Heart left ventricle (tissue), 16 donors: Measurements from ENCODE around the gene APOBEC3H. TPM values are rescaled to one million over a fixed set of nuclear protein-coding genes. Genes with fewer than 3 reads are reported as not detected.
"Not testable (repeated sequence)": the region's sequence is repeated elsewhere in the genome, so short reads cannot be mapped to it uniquely, and the experiment has no call there.

ENCODE experiments used
- ATAC-seq, 4 donors: fragments of 200-7000 bp; cut with Tn5 transposase; one replicate each; pipeline ENCODE4 v1.9.1; 2020 to 2022; ENCODE audit warnings: moderate library complexity in 4 of 4, mild to moderate bottlenecking in 3 of 4, moderate number of reproducible peaks in 1 of 4
- DNase-seq, 5 donors: peaks; one replicate each; pipeline ENCODE4 v3.0.0-alpha.2; 2020
- H3K27ac ChIP-seq, 12 donors: fragments of 200-600 bp; sonication (generic) in 4 of 12; one replicate each; pipeline versions ENCODE4 v1.5.0 to v1.8.0; 2016 to 2022; ENCODE audit warnings: mild to moderate bottlenecking in 2 of 12
- H3K27me3 ChIP-seq, 9 donors: fragments of 200-600 bp; sonication (generic) in 2 of 9; one replicate each; pipeline versions ENCODE4 v1.5.1 to v1.8.0; 2016 to 2022; ENCODE audit warnings: mild to moderate bottlenecking in 3 of 9
- H3K36me3 ChIP-seq, 9 donors: fragments of 200-600 bp; sonication (generic) in 2 of 9; one replicate each; pipeline versions ENCODE4 v1.5.0 to v1.8.0; 2018 to 2022; ENCODE audit warnings: mild to moderate bottlenecking in 2 of 9
- H3K4me1 ChIP-seq, 12 donors: fragments of 200-600 bp; sonication (generic) in 4 of 12; one replicate each; pipeline versions ENCODE4 v1.5.0 to v1.8.0; 2016 to 2022; ENCODE audit warnings: mild to moderate bottlenecking in 3 of 12
- H3K4me3 ChIP-seq, 12 donors: fragments of 200-600 bp; sonication (generic) in 4 of 12; one replicate each; pipeline versions ENCODE4 v1.5.0 to v1.8.0; 2017 to 2022; ENCODE audit warnings: mild to moderate bottlenecking in 9 of 12, moderate library complexity in 4 of 12
- H3K9me3 ChIP-seq, 12 donors: fragments of 200-600 bp; sonication (generic) in 4 of 12; one replicate each; pipeline versions ENCODE4 v1.5.0 to v1.8.0; 2016 to 2022; ENCODE audit warnings: mild to moderate bottlenecking in 1 of 12
- POLR2A ChIP-seq, 2 donors: fragments of 450-650 bp; IDR thresholded peaks; one replicate each; pipeline ENCODE4 v1.6.1; 2017; ENCODE audit warnings: antibody characterized with exemption in 2 of 2, mild to moderate bottlenecking in 2 of 2, moderate library complexity in 2 of 2
- WGBS, 4 donors: extraction: QIAGEN DNeasy Blood & Tissue Kit in 2 of 4; methylation state at CpG; one replicate each; pipeline versions ENCODE4 v1.1.5 to v1.1.7; 2013 to 2018; 5-methylcytosine and 5-hydroxymethylcytosine counted together
- intact Hi-C, 10 donors: fragments of 100-400 bp; cut with DNase I; formaldehyde crosslinking; loops; one replicate each; pipeline versions ENCODE4 v1.11.1 to v1.14.2; 2022
- long read RNA-seq, 3 donors: library from polyadenylated mRNA; unstranded; transcript quantifications; one replicate each; pipeline ENCODE4 v2.0.0, GENCODE V29; 2020 to 2021
- polyA plus RNA-seq, 2 donors: library from polyadenylated mRNA; stranded (reverse); fragments of 200-250 nt; gene quantifications; one replicate each; pipeline ENCODE4 v1.2.3, GENCODE V29; 2013
- total RNA-seq, 9 donors: library from RNA; depleted of rRNA in 2 of 9; stranded (reverse); fragments of >200 nt in 2 of 9; fragmentation: NEBNext Ultra II Directional in 3 of 9; extraction: Animal tissue kit (Norgen Biotek cat#: 25700) in 3 of 9; gene quantifications; one replicate each; pipeline versions ENCODE4 v1.1.0 to v1.2.4, GENCODE V29; 2016 to 2023
- TF ChIP-seq, protein P1 (sequence below), 12 donors: fragments of 200-600 bp; sonication (generic) in 4 of 12; IDR thresholded peaks; one replicate each; pipeline versions ENCODE4 v1.5.0 to v1.8.0; 2018 to 2022; ENCODE audit warnings: antibody characterized with exemption in 12 of 12, mild to moderate bottlenecking in 5 of 12
- donor health status: ischemic (EF 13 %, LVEDD 7.1; RV severe dilation, severe dysfunction).
- donor health status: healthy with polysubstance abuse.
- donor health status: DM: no; HTN: yes; CAD: no.
- donor health status: DM: no; HTN: no; CAD: no.
- donor health status: ischemic (EF 25% LVEDD 6.9; RV normal size, moderate dysfunction).
- donor health status: ischemic (EF 25% LVEDD 5.7; RV mildly dilated, moderate dysfunction).
- donor health status: healthy.
- donor health status: DM: yes; HTN: yes; CAD: no.
- donor health status: ischemic (EF 35%, LVEDD 5.7; RV mildly dilated, moderate dysfunction).
- donor health status: nonischemic (EF 11% LVEDD 7.7; RV severe dilation, severe dysfunction).
- donor health status: DM: yes; HTN: yes; CAD: no.
- donor health status: PGD.
- donor health status: ischemic (EF 29% LVEDD 5.4; RV normal size, mild dysfunction).
- donor health status: nonischemic (EF 23%, LVEDD 6.1; RV moderate dilation, normal function).

The APOBEC3H gene
- total RNA-seq = 1 to 10 TPM in 1 of 9 donors, under 1 TPM in 3, not detected in 5; 0.21 to 1.7 (median 0.61) TPM
- under 1 TPM in 1 of 2 donors, not detected in 1; 0.46 TPM for polyA plus RNA-seq
- long read RNA-seq, donor 1 = 0 reads
- long read RNA-seq, donor 2 = 0 reads
- long read RNA-seq, donor 3 = 0 reads

GRCh38 chr22:39097098-39098020 lies at the start of gene APOBEC3H:
TSS of gene APOBEC3H (plus strand) at chr22:39097244. CDS start at chr22:39100279, 3,035 bp downstream.
- peak in 3 of 4 donors; percentile 59 to 73 (median 61) for ATAC-seq
- peaks cover 0 to 6% (median 0%) of the 10 kb centered on the region in 9 donors for H3K27me3 ChIP-seq
- WGBS, 4 donors = 67 to 84% (median 81%) methylated on average over 9 of the region's 9 CpGs
- peak within 1 kb of the TSS in 8 of 12 donors; percentile 13 to 80 (median 36) for H3K27ac ChIP-seq
- intact Hi-C loops = no loop called here
- peak within 1 kb of the TSS in 1 of 12 donors; percentile 40 for H3K4me3 ChIP-seq
- DNase-seq = peak in 2 of 5 donors; percentile 32 to 41
- no peaks in the 10 kb centered on the region for H3K9me3 ChIP-seq
- H3K4me1 ChIP-seq = peaks cover 0 to 51% (median 2%) of the 10 kb centered on the region in 12 donors
- no peaks in the 10 kb centered on the region for H3K36me3 ChIP-seq
- no peak for TF ChIP-seq POLR2A (IDR thresholded peaks at IDR 0.05)
- TF ChIP-seq, protein P1, sequence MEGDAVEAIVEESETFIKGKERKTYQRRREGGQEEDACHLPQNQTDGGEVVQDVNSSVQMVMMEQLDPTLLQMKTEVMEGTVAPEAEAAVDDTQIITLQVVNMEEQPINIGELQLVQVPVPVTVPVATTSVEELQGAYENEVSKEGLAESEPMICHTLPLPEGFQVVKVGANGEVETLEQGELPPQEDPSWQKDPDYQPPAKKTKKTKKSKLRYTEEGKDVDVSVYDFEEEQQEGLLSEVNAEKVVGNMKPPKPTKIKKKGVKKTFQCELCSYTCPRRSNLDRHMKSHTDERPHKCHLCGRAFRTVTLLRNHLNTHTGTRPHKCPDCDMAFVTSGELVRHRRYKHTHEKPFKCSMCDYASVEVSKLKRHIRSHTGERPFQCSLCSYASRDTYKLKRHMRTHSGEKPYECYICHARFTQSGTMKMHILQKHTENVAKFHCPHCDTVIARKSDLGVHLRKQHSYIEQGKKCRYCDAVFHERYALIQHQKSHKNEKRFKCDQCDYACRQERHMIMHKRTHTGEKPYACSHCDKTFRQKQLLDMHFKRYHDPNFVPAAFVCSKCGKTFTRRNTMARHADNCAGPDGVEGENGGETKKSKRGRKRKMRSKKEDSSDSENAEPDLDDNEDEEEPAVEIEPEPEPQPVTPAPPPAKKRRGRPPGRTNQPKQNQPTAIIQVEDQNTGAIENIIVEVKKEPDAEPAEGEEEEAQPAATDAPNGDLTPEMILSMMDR (IDR thresholded peaks at IDR 0.05) = no peak

DNA sequence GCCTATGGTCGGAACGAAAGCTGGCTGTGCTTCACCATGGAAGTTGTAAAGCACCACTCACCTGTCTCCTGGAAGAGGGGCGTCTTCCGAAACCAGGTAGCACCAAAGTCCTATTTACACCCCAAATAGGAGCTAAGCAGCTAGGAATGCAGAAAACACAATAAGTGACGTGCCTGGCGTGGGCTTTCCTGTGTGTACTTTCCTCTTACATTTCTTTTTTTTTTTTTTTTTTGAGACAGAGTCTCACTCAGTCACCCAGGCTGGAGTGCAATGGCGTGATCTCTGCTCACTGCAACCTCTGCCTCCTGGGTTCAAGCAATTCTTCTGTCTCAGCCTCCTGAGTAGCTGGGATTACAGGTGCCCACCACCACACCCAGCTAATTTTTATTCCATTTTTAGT lies 47.6 kb upstream of the APOBEC3H start:
- H3K27me3 ChIP-seq, DNase-seq, H3K27ac ChIP-seq, intact Hi-C loops, H3K9me3 ChIP-seq, H3K4me1 ChIP-seq, ATAC-seq, H3K4me3 ChIP-seq: not testable (repeated sequence)
- H3K36me3 ChIP-seq = peaks cover 0 to 11% (median 0%) of the 10 kb centered on the region in 9 donors
- 88 to 94% (median 91%) methylated on average over 7 of the region's 7 CpGs for WGBS, 4 donors

GRCh38 chr22:39051844-39052495 lies 45.1 kb upstream of the APOBEC3H start:
- H3K4me1 ChIP-seq, H3K27ac ChIP-seq, H3K27me3 ChIP-seq, DNase-seq, intact Hi-C loops, H3K4me3 ChIP-seq, H3K36me3 ChIP-seq, ATAC-seq, H3K9me3 ChIP-seq: not testable (repeated sequence)
- 79 to 83% (median 83%) methylated on average over 9 to 17 of the region's 18 CpGs for WGBS, 4 donors

GRCh38 chr22:39055658-39056057 lies 41.4 kb upstream of the APOBEC3H start:
- H3K4me1 ChIP-seq = no peaks in the 10 kb centered on the region
- H3K4me3 ChIP-seq = no peak overlapping the region
- H3K27ac ChIP-seq = no peak overlapping the region
- ATAC-seq (no peak), DNase-seq (no peak)
- no peaks in the 10 kb centered on the region for H3K9me3 ChIP-seq
- intact Hi-C loops = no loop called here
- TF ChIP-seq, protein P1 (IDR thresholded peaks at IDR 0.05) = no peak
- TF ChIP-seq POLR2A (IDR thresholded peaks at IDR 0.05) = no peak
- H3K27me3 ChIP-seq = no peaks in the 10 kb centered on the region
- no peaks in the 10 kb centered on the region for H3K36me3 ChIP-seq
- WGBS, 4 donors = 94 to 97% (median 95%) methylated on average over 11 of the region's 11 CpGs

DNA sequence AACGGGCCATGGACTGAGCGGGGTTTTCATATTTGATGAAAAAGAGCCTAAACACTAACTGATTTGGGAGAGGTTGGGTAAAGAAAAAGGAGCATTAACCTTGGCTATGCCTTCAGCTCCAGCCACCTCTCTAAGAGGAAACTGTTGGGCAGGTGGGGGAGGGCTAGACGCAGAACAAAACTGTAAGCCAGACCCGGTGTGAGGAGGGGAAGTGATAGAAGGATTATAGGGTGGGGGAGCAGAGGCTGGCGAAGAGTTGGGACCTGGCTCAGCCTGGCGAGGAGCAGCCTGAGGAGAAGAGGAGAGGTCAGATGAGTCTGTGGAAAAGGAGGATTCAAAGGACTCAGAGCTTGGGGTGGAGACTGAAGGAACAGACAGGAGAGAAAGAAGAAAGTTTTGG lies 35.8 kb upstream of the APOBEC3H start:
- H3K4me3 ChIP-seq, ATAC-seq, intact Hi-C loops, H3K27me3 ChIP-seq, DNase-seq, H3K4me1 ChIP-seq, H3K9me3 ChIP-seq, H3K36me3 ChIP-seq, H3K27ac ChIP-seq: not testable (repeated sequence)
- WGBS, 4 donors = 58 to 67% (median 63%) methylated on average over 6 of the region's 6 CpGs

- H3K27me3 ChIP-seq, H3K27ac ChIP-seq, intact Hi-C loops, H3K9me3 ChIP-seq, ATAC-seq, H3K4me3 ChIP-seq, H3K4me1 ChIP-seq, DNase-seq, H3K36me3 ChIP-seq: not testable (repeated sequence)
- WGBS, 4 donors = 80 to 88% (median 85%) methylated on average over 10 of the region's 10 CpGs
Observed at GRCh38 chr22:39061951-39062350, 35.1 kb upstream of the APOBEC3H start.

- H3K4me3 ChIP-seq, H3K4me1 ChIP-seq, ATAC-seq, H3K27me3 ChIP-seq, H3K36me3 ChIP-seq, DNase-seq, H3K27ac ChIP-seq, intact Hi-C loops, H3K9me3 ChIP-seq: not testable (repeated sequence)
- WGBS, 4 donors = 89 to 93% (median 90%) methylated on average over 8 of the region's 8 CpGs
Observed at GRCh38 chr22:39063904-39064303, 33.1 kb upstream of the APOBEC3H start.

DNA sequence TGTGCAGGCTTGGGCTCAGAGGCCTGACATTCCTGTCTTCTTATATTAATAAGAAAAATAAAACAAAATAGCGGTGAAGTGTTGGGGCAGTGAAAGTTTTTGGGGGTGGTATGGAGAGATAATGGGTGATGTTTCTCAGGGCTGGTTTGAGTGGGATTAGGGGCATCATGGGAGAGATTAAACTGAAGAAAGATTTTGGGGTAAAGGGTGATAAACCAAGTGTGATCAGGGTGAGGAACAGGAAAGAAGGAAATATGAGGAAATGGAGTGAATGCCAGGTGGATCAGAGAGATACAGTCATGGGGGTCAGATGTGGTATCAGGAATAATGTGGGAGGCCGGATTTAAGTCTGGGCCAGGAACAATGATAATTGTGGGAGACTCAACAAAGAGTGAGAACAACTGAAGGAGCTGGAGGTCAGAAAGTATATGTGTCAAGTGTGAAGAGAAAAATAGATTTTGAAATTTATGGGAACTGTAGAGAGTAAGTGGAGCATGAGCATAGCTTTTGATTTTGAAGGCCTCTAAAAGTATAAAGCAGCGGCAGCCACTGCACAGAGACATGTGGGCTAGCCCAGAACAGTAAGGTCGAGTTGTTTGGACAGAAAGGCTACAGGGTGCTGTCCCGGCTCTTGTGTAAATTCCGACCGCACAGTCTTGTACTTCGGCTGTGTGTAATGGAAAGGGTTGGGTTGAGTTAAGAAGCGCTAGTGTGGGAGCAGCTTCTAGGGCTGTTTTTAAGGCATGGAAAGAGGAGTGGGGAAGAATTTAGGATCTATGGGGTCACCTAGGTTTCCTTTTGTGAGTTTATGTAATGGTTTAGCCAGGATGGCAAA lies 30.4 kb upstream of the APOBEC3H start:
- intact Hi-C loops, H3K4me3 ChIP-seq, DNase-seq, H3K27me3 ChIP-seq, H3K36me3 ChIP-seq, H3K27ac ChIP-seq, H3K9me3 ChIP-seq, ATAC-seq, H3K4me1 ChIP-seq: not testable (repeated sequence)
- 90 to 94% (median 91%) methylated on average over 9 of the region's 9 CpGs for WGBS, 4 donors
